ENCODE measurements around the gene ADCY5.

The ADCY5 gene

DNA sequence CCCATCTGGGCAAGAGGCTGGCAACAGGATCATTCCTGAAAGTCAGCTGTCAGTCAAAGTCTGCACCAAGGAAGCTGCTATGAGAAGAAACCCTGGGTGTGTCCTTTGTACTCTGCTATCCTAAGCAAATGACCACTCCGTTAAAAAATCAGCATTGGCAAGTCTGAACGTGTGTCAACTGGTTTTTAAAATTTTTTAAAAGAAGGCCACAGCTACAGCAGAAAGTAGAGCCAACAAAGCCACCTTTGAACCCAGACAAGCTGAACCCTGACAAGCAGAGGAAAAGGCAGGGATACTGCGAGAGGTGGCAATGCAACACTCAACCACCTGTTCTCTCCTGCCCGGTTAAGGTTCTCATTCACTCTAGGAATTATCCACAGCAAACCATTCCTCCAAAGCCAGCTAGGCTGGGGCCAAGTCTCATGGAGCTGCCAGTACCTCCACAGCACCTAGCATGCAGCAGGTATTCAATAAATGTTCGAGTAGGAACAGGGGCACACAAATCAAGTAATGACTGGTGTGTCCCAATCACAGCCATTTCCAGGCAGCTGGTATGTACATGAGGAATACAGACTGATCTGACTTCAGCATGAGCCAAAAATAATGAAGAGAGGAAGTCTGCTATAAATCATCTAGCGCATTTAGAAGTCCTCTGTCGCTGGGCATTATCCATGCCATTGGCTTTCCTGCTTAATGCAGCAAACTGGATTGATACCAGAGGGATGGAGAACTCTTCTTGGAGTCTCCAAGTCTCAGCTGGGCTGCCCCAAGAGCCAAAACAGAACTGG lies 76.0 kb downstream of the ADCY5 start:
- no peak for DNase-seq

DNA sequence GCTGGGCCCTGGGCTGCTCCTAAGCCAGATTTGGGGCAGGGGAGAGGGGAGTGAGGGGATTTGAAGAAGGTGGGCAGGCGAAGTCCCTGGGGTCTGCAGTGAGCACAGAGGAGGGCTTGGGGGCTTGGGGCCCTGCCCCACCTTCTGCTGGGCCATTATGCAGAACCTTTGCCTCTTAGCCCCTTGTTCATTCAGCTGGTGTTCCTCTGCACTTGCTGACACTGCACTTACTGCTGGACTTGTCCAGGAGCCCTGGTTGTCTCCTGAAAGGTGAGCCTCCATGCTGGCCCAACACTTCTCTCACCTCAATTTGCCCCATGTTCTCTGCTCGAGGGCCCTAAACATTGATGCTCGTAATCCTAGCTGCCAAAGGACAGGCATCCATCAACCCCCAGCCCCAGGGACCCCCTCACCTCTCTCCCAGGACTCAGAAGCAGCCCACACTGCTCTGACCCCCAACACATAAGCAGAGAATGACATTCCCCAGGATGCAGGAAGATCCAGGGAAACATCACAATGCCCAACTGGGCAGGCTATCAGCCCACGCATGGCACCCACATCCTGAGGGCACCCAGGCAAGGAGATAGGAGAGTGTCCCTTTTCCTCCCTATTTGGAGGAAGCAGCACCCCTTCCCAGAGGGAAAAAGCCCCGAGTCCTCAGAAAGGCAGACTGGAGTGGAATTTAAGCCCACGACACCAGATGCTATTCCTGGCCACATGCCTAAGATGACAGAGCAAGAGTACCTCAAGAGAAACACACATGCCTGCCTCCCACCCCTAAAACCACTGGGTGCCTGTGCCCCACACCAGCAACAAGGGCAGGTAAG lies 76.8 kb downstream of the ADCY5 start:
- no peak for DNase-seq

DNA sequence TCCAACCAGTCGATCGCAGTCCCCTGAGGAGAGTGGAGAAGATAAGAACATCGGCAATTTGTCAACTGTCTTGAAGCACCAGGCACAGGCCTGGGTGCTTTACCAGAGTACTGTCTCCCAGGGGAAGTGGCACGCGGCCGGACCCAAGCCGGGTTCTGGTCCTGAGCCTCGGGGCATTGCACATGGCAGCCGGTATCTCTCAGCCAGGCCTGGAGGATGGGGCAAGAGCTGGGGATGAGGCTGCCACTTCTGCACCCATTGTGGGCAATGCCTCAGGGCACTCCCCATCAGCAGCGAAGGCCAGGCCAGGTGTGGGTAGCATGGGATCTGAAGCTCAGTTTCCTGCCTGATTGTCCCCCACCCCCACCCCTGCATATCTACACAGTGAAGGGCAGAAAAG lies 77.5 kb downstream of the ADCY5 start:
- DNase-seq: no peak

DNA sequence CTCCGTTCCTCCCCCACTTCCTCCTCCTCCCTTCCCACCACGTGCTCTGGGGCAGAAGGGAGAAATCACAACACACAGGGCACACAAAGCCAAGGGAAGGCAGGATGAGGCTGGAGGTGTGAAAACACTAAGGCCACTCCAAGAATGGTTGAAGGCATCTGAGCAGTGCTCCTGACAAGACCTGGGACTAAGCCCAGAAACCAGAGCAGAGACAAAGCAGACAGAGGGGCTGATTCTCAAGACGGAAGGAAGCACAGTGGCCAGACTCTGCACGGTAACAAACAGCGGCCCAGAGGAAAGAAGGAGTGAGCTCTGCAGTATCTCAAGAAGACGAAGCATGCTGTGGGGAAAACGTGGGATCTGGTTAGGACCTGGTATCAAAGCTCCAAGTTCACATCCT lies 78.1 kb downstream of the ADCY5 start:
- no peak for DNase-seq

DNA sequence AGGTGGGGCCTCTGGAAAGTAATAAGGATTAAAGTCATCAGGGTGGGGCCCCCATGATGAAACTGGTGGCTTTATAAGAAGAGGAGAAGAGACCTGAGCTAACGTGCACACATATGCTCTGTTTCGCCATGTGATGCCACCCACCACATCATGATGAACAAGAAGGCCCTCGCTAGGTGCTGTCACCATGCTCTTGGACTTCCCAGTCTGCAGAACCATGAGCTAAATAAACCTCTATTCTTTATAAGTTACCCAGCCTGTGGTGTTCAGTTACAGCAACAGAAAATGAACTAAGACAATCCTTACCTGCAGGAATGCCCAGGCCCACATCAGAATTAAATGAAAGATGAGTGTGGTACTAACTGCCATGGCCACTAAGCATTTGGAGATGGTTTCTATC lies 79.8 kb downstream of the ADCY5 start:
- no peak for DNase-seq

DNA sequence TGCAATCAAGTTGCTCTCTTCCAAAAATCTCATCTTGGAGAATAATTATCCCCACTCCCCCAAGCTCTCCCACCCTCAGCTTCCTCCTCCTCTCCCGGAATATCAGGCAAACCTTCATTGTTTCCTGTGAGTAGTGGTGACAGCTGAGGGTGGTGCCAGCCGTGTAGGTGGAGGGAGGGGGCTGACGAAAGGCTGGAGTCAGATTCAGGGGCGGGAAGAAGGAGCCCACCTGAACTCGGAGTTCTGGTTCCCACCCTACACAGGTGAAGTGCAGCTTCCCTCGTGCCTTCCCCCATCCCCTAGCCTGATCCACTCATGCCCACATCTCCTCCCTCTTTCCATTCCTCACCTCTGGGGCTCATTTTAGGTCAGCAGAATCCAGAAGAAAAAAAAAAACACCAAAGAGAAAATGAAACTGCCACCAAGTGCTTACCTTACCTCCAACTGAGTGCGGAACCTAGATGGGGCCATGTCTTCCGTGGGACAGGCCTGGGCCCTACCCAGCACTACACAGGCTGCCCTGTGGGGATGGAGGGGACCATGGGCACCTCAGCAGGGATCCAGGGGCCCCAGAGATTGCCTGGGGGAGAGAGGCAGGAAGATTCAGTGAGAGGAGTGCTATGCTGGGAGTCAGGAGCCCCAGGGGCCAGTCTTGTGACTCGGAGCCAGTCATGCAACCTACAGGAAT lies 81.3 kb downstream of the ADCY5 start:
- peak in 29 of 56 donors; percentile 19 to 84 (median 53) for DNase-seq

DNA sequence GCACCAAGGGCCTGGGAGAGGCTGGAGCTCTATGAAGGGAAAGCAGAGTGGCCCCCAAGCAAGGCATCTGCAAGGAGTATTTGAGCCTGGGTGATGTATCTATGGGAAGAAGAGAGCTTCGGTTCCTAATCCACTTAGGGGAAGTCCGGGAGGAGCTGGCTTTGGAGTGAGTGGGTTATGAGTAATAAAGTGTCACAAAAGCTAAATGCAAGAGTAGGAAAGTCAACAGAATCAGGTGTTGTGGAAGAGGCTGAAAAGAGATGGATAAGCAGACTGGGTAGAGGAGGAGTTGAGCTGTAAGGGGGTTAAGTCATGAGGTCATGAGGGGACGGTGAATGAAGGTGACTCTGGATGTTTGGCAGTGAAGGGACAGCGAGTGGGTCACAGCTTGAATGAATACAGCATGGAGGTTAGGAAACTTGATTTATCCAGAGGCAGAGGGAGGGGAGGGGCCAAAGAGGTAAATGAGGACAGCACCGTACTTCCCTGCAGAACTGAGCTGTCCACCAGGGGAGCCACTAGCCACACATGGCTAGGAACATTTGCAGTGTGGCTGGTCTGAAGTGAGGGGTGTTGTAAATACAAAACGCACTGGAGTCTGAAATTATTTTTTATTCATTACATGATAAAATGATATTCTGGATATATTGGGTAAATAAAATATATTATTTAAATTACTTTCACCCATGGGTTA lies 83.3 kb downstream of the ADCY5 start:
- no peak for DNase-seq

DNA sequence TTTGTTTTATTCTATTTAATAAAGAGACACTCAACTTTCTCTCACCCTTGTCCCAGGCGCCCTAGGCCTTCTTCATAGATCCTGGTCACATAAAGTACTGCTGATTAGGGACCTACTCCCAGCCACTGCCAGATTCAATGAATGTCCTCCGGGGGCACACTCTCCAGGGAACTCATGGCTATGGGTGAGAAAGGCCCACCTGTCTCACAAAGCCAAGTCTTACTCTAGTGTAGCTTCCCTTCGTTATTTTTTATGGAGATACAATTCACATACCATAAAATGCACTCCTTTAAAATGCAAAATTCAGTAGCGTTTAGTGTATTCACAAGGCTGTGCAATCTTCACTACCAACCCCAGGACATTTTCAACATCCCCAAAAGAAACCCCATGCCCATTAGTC lies 87.8 kb downstream of the ADCY5 start:
- DNase-seq: no peak

DNA sequence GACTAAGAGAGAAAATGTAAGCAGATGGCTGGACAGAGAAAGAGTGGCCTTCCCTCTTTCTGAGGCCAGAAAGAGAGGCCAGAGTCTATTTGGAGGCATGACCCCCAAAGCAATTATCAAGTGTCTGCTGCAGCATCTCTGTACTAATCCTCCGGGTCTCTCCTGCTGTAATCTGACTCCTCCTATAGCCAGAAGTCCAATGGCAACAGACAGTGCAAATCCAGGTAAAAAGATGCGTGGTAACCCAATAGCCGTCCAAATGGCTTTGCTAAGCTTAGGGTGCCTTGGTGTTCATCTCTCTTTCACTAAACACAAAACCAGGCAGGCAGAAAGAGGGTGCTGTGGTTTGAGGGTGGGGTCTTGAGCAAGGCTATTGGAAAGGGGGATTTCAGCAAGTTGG lies 91.6 kb downstream of the ADCY5 start:
- DNase-seq: no peak

DNA sequence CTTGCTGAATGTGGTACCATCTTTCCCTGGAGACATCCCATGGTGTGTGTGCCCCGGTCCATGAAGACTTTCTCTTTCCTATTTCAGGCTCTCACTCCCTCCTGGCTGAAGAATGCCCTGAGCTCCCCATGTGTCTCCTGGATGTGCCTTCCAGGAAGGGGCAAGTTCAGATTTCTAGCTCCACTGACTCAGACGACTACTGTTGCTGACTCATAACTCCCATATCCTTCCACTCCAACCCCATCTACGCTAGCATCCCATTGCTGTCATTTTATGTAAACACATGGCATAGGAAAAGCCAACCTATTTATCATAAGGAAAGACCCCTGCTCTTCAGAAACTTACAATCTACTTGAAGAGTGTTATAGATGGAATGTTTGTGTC lies 95.0 kb downstream of the ADCY5 start:
- DNase-seq: no peak

DNA sequence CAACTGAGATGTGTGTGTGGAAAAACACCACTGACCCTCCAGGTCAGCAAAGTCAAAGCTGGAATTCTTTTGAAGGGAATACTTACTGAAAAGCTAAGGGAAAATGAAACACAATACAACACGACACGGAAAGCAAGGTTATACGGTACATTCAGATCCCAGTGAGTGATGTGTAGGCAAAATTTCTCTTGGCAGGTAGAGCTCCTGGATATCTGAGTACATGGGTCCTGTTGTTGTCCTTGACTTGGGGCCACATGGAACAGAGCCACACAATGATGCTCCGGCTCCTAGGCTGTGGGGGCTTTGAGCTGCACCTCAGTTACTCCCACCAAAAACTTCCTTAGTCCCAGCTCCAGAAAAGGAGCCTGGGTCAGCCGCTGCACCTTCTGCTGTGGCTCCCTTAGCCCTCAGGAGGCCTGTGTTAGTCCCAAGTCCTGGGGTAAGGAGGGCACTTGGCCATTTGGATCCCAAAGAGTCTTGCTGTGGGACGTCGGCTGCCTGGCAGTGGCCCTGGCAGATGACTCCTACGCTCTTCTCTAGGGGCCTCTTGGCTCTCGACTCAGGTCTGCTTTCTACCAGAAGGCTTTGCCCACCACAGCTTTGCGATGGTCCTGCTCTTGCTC lies 95.6 kb downstream of the ADCY5 start:
- DNase-seq: no peak

DNA sequence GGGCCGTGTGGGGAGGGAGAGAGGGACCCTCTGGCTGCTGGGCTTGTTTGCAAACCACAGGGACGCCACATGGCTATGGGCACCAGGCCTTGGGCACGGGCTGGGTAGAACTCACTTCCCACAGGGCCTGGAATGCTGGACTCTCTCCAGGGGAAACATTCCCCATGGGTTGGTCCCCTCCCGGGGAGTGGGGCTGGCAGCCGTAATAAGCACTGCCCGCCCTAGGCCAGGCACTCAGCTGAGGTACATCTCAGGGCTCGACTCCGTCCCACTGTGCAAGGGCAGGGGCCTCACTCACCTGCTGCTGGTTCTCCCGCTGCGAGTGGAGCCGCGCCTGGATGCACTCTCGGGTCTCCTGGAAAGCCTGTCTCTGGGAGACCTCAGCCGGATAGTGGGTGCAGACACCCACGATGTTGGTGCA lies 96.7 kb downstream of the ADCY5 start:
- DNase-seq: peak in 2 of 56 donors; percentile 32 to 37

DNA sequence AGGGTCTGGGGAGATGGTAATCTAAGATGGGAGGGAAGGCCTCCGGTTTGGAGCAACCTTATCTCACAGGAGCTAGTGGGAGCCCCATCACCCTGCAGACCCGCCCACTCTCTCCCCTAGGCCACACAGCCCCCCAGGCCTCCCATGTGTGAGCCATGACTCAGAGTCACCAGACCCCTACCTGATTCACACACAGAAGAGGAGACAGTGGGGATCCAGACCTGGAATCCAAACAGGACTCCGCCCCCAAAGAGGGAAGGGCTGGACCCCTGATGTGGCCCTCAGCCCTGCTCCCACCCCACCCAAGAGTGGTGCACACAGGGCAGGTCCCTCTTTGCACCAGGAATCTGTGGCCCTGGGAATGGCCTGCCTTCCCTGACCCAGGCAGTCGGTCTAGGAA lies 97.4 kb downstream of the ADCY5 start:
- no peak for DNase-seq

DNA sequence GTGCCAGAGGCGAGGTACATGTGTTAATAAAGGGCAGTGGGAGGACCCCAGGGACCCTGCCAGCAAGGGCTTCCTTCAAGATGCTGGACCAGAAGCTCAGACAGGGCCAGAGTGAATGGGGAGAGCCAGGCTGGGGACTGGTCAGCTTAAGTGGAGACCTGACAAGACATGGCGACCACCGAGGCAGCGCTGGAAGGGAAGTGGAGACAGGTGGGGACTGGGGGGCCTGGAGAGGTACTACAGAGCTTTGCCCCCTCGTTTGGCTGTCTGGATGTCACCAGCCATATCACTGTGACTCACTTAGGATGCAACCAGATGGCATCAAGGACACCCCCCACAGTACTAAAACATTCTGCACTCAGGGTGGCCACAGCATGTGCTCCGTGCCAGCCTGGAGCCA lies 97.9 kb downstream of the ADCY5 start:
- DNase-seq: no peak

DNA sequence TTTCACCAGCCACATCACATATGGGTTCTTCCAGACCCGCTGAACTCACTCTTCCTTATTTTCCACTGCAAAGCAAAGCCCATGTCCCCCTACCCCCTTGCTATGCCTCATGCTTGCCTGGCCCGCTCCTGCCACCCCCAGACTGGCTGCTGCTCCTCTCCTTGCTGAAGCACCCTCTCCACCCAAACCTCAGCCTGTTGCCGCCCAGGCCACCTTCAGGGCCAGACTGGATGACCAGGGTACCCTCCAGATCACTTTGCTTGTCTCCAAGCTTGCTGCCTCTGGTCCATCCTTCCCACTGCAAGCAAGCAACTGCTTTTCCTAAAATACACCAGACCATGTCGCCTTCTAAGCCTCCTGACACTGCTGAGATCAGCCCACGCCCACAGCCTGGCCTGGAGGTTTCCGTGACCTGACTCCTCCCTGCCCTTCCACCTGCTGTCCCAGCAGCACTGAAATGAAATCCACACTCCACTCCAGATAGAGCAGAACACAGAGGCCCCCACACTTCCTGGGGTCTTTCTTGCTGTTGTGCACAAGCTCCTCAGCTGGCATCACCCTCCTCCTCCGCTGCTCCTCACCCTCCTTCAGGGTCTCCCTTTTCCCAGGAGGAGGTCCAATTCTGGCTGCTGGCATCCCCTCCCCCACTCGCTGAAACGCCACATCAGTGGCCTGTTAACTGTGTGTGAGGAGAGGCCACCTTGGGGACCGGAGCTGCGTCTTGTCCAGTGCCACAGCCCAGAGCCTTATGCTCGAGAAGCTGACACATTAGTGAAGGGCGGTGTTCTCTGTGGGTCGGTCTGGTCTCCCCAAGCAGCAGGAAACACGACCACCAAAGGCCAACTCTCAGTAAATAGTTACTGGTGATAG lies 99.1 kb downstream of the ADCY5 start:
- DNase-seq: no peak

DNA sequence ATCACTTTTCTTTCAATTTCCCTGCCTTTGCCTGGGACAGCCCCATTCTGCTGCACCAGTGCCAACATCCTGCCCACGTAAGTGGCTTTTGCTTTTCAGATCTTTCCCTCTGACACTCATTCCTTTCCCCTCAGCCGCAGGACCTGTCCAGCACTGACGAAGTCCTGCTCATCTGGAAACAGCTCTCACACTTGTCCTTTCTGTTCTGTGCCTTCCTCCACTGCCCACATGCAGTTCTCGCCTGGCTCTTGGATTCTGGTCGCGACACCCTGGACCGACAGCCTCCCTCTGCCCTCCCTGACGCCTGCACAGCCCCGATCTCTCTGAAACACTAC lies 99.7 kb downstream of the ADCY5 start:
- no peak for DNase-seq

DNA sequence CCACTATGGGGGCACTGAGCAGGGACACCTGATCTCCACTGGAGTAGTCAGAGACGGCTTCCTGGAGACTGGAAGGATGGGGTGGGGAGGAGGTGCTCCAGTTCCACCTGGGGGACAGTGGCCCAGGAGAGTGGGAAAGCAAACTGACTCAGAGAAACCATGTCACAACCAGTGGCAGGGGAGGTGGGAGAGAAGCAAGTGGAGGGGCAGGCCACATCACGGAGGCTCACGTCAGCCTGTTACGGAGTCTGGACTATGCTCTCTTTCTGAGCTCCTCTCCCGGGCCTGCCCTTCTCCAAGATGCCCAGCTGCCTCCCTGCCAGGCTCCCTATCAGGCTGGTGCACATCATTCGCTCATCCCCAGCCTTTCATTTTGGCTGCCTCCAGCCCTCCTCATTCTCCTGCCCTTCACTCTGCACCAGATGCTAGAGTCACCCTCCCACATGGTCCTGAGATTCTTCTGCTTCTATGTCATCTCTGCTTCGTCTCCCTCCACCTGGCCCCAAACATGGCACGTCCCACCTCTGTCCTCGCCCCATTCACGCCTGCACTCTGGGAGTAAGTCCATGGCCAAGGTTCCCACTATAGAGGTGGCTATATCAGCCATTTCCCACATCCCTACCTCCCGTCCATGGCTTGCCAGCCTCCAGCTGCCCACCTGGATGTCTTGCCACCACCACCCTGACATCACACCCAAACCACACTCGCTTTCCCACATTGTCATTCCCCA lies 100.3 kb downstream of the ADCY5 start:
- DNase-seq: no peak

DNA sequence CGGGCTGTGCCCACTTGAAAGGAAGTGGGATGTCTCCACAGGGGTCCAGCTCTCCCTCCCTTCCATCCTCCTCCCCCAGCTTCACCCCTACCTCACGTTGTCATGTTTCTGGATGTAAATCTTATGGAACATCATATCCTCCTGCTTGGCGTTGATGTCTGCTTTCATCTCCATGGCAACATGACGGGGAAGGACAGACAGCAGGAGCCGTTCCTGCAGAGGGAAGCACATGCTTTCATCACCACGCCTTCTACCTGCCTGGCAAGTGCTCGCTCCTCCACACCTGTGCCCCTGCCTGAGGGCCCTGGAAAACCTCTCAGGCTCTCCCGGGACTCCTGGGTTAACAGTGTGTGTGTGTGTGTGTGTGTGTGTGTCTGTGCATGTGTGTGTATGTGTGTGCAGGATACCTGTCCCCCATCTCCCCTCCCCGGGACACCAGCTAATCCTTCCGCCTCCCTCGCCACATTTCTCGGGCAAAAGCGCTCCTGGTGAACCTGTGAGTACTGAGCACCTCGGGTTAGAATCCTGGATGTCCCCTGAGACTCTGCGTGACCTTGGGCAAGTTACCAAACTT lies 101.1 kb downstream of the ADCY5 start:
- DNase-seq: peak in 4 of 56 donors; percentile 26 to 40 (median 34)

DNA sequence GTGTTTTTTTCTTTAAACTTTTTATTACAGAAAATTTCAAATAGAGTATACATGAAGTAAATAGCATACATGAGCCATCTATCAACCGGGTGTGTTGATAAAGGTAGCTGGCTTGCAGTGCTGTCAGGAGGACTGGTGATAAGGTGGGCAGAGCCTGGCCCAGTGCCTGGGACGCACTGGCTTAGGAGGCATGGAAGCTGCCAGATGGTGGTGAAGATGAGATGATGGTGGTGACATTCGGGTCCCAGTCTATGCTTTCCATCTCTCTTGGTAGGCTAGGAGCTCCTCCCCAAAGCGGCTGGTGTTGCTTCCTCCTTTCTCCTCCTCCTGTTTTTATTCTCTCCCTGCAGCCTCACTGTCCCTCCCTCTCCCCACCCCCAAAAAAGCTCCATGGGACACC lies 101.7 kb downstream of the ADCY5 start:
- DNase-seq: no peak

Measured in nucleus accumbens (tissue), 56 donors.